CD4-positive, alpha-beta T cell treated with Interleukin-21 for 1 hour (primary cell): Measurements from ENCODE around the gene NXPH4.

Experiments used
- DNase-seq: peaks from one replicate; pipeline ENCODE4 v3.0.0-alpha.2; 2020

Gene NXPH4

DNA sequence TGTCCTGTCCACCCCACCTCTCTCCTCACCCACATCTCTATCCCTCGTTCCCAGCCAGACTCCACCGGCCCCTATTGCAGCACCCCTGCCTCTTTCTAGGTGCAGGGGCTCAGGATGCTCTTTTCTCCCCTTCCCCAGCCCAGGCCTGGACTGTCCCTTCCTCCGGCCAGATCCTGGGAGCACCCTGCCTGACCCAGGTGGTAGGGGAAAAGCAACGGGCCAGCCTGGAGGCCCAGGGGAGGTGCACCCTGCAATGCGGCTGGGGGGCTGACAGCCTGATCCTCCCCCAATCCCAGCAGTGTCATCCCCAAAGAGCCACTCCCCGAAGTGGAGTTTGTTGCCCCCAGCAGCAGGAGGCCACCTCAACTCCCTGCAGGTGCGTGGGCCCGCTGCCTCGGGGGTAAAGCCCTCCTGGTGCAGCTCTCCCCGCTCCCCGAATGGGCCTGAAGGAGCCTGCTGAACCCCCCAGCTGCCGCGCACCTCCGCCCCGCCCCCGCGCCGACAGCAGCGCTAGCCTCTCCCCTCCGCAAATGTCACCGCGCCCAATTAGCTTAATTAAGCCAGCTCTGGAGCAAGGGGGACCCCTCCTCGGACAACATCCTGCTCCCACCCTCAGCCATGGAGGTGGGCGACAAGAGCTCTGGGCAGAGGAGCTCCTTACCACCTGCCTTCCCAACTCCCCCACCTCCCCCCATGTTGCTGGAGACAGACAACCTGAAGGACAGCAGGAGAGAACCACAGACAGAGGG lies 4.7 kb downstream of the NXPH4 start:
- DNase-seq = no peak

DNA sequence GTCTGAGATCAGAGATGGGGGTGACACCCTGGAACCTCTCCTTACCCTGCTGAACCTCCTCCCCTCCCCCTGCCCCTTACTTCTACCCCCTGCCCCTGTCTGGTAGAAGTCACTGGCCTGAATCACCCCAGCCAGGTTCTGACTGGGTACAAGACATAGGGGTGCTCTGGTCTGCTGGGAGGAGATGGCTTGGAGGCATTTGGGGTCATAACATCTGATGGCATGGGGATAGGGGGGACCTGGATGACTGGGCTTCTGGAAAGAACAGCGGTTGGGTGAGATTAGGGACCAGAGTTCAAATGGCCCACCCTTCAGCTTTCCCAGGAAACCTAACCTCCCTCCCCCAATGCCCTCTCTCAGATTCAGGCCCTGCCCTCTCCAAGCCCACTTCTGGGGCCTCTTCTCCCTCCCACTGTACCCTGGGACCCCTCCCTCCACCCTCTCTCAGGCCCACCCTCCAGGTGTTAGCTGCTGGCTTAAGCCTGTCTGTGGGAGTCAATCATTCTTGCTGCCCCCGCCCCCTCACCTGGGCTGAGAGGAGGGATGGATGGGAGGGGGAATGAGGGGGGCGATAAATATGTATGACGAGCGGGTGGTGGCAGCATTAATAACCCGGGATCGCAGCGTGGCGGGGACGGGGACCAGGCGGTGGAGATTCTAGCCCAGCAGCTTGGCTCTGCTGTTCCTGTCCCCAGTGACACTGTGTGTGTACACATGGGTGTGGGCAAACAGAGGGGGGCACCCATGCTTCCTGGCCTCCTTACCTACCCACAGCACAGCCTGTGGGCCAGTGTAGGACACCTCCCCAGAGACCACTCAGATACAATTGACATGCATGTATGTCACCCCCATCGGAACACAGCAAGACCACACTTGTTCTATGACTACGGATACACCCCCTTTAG lies 5.9 kb downstream of the NXPH4 start:
- DNase-seq = no peak

DNA sequence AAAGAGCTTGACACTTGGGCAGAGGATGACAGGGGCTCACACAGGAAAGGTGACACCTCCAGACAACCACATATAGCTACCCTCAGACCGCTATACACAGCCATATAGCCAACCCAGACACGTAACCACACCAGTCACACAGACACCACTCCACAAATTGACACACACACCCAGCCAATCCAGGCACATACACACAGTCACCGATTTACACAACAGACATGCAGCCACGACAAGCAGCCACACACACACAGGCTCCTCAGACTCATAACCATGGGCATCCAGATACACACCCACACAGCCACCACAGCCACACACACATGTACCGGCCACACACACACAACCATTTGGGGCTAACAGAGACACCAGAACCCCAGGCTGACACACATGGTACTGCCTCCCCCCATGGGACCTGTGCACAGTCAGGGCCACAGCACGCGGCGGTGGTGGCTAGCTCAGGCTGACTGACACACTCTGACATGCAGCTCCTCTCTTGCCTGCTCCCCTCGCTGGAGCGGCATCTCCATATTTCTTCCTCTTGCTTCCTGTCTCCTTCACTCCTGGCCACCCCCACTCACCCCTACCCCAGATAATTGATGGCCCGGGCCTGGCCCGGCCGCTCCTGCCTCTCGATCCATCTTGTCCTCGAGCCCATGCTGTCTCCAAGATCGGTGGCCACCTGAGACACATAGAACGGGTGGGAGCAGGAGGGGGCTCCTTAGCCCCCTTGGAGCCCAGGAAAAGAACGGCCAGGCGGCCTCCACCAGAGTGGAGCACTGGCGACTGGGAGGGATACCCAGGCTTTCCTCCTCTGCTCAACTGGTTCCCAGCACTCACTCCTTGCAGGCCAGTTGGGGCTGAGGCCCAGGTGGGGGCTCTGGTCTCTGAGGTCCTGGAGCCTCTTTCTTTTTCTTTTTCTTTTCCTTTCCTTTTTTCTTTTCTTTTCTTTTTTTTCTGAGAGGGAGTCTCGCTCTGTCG lies 6.9 kb downstream of the NXPH4 start:
- peak; percentile 66 for DNase-seq

DNA sequence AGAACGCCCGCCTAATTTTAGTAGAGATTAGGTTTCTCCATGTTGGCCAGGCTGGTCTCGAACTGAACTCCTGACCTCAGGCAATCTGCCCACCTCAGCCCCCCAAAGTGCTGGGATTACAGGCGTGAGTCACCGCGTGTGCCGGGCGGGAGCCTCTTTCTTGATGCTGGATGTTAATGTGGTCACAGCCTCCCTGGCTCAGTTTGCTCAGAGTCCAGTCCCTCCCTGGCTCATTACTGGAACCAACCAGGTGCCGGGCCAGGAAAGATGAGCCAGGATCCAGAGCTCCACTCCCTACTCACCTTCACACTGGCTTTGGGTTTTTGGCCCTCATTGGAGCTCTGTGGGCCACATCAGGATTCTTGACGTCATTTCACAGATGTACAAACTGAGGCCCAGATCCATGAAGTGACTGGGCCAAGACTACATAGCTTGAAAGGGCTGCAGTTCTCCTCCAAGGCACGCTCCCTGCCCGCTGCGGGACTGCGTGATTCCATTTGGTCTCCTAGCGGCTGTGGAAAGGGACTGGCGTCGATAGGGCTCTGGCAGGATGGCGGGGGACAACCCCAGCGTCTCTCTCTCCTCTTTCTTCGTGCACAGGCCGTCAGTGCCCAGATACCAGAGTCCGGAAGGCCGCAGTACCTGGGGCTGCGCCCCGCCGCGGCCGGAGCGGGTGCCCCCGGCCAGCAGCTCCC lies 7.8 kb downstream of the NXPH4 start:
- no peak for DNase-seq

DNA sequence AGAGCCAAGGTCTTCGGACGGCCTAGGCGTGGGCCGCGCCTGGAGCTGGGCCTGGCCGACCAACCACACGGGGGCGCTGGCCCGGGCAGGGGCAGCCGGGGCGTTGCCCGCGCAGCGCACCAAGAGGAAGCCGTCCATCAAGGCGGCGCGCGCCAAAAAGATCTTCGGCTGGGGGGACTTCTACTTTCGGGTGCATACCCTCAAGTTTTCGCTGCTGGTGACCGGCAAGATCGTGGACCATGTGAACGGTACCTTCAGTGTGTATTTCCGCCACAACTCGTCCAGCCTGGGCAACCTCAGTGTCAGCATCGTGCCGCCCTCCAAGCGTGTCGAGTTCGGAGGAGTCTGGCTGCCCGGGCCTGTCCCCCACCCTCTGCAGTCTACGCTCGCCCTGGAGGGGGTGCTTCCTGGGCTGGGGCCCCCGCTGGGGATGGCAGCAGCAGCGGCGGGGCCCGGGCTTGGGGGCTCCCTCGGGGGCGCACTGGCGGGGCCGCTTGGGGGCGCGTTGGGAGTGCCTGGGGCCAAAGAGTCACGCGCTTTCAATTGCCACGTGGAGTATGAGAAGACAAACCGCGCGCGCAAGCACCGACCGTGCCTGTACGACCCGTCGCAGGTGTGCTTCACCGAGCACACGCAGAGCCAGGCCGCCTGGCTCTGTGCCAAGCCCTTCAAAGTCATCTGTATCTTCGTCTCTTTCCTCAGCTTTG lies 8.5 kb downstream of the NXPH4 start:
- DNase-seq = peak; percentile 62

DNA sequence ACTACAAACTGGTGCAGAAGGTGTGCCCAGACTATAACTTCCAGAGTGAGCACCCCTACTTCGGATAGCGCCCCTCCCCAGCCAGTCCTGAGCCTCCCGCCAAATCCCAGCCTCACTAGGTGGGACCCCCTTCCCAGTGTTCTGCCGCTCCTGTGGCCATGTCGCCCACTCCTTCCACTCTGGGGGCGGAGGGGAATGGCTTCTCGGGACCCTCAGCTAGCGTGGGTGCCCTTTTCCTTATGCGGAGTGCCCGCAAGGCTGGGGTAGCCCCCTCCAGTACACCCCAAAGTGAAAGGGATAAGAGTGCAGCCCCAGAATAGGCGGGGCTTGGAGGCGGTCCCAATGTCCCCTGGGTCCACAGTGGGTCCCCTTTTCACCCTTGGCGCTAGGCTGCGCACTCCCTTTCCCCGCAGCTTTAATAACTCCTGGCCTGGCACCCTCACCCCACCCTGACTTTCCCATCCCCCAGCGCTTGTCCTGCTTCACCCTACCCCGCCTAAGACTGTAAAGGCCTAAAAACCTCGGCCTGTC lies 9.2 kb downstream of the NXPH4 start:
- DNase-seq = no peak

DNA sequence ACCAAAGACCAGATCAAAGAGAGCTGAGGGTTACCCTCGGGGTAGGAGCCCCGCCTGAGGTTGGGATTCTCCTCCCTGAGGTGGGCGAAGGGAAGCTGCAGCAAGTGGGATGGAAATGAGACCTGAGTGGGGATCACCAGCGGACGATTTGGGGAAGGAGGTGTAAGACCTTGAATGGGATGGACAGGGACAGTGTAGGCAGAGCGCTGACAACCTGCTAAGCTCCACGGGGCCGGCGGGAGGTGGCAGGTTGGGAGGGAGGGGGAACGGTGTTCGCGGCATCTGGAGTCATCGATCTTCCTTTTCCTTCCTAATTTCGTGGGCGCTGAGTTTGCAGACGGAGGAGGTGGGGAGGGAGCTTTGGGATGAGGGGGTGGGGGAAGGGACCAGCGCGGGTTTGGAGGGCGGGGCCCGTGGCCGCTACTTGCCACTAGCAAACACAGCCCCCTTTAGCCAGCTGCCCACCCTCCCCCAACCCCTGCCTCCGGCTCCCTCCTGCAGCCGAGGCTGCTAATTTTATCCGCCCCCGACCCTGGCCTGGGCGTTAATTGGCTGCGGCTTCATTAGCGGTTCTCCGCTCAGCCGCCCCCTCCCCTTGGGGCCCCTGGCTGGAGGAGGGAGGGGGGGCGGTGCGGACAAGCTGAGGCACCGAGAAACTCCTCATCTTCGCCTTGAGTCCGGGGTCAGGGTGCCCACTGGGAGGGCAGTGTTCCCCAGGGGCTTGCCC lies 10.2 kb downstream of the NXPH4 start:
- DNase-seq = no peak

DNA sequence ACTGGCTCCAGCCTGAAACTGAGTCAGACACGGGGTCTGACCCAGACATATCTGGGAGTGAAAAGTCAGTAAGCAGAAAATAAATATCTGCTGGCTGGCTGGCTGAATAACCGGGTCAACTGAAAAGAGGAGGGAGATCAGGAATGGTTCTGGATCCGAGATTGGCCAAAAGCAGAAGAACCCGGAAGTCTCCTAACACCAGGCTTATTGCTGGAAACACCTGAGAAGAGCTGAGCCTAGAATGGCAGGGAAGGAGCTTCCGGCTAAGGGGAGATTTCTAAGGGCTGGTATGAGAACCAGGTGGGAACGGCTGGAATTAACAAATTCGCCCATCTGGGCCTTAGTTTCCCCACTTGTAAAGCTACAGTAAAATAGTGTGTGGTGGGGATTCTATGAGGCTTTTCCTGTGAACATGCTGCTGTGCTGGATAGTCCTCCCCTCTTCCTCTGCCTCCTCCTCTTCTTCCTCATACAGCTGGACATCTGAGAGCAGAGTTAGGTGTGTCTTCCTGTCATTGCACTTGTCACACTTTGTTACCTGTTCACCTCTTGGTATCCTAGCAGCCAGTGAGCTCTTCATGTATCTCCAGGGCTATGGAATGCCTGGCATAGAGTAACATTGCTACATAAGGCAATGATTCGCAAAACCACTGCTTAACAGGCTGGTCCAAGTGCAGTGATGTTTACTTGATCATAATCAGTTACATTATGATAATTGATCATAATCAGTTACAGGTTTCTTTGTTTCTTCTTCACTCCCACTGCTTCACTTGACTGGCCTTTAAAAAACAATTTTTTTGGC lies 10.9 kb downstream of the NXPH4 start:
- DNase-seq = no peak

DNA sequence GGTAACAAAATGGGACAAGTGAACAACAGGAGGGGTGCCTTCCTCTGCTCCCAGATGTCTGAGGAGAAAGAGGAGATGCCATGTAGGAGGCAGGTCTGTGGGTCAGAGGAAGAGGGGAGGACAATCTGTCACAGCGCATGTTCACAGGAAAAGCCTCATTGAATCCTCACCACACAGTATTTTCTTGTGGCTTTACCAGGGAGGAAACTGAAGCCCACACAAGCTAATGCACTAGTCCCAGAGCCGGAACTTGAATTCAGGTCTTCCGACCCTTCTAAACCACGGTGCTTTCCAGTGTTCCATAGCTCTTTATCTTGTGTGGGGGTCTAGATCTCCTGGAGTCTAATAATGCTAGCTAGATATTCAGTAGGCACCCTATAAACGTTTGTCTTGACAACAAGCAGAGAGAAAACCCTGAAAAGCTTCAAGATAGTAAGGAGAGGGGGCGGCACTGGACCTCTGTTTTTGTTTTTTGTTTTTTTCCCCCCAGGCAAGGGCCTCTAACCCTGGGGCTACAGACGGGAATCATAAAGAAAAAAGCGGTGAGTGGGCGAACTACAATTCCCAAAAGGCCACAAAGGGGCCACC lies 12.5 kb downstream of the NXPH4 start:
- peak; percentile 58 for DNase-seq

DNA sequence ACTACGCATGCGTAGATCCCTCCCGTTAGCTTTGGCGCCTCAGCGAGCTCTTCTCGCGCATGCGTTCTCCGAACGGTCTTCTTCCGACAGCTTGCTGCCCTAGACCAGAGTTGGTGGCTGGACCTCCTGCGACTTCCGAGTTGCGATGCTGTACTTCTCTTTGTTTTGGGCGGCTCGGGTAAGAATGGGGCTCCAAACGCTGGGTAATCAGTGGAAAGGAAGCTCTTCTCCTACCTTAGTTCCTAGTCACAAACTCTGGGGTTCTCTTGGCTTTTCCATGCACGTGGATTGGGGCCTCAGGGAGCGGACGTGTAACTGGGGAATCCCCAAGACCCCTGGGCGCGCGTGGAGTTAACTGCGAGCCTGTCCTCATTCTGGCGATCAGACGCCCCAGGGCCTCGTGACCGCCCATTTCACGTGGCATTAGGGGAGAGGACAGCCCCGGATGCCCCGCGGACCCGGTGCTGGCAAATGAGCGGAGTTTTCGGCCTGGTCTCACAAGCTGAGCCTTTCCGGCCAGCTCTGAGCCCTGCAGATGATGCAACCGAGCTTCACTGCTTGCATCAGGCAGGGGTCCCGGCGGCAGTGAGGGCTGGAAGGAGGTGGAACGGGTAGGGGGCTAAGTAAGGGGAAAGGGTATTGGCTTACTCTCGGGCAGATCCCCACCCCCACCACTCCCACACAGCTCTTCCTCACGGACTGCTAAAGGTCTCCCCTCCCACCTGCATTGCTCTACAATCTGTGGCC lies 13.2 kb downstream of the NXPH4 start, which contains the start of gene SHMT2:
SHMT2 (plus strand) TSS at position 78 of the 747 bp plus-strand sequence; CDS start at position 146, 68 bp downstream.
- DNase-seq = peak; percentile 94

DNA sequence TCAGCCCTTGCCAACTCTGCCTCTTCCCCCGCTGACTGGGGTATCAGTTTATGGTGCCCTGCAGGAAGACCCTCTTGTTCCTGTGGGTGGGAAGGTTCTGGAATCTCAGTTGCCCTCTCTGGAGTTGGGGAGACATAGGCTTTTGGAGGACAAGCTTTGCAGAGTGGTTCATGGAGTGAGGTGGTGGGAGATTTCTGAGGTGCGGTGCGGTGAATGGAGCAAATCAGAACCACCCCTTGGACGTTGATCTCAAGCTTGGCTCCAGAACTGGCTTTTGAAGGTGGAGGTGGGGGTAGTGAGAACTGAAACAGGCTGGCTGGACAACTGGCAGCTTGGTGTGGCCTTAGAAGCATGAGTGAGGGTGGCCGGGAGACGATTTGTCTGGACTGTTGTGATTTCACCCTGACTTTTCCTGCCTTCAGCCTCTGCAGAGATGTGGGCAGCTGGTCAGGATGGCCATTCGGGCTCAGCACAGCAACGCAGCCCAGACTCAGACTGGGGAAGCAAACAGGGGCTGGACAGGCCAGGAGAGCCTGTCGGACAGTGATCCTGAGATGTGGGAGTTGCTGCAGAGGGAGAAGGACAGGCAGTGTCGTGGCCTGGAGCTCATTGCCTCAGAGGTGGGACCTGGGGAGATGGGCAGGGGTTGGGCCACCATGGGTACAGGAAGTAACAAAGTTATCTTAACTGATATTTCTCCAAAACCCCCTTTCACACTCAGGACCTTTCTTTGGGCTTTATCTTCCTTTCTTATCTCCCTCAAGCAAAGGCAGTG lies 14.0 kb downstream of the NXPH4 start:
- DNase-seq = no peak

DNA sequence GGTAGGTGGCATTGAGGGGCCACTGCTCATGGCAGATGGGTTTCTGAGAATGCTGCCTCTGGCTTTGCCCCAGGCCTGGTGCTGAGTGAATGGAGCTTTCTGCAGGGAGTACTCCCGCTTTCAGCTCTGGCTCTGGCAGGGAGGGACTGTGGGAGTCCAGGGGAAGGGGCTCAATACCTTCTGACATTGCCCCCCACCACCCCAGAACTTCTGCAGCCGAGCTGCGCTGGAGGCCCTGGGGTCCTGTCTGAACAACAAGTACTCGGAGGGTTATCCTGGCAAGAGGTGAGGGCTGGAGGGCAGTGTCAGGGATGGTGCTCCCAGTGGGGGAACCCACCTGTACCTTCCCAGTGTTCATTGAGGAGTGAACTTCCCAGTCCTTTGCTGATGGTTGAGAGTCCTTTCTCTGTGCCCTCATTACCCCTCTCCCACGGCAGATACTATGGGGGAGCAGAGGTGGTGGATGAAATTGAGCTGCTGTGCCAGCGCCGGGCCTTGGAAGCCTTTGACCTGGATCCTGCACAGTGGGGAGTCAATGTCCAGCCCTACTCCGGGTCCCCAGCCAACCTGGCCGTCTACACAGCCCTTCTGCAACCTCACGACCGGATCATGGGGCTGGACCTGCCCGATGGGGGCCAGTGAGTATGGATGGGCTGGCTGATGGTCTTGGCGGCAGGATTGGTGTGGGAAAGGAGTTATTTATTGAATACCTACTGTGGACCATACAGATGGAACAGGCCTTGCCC lies 14.9 kb downstream of the NXPH4 start:
- no peak for DNase-seq

DNA sequence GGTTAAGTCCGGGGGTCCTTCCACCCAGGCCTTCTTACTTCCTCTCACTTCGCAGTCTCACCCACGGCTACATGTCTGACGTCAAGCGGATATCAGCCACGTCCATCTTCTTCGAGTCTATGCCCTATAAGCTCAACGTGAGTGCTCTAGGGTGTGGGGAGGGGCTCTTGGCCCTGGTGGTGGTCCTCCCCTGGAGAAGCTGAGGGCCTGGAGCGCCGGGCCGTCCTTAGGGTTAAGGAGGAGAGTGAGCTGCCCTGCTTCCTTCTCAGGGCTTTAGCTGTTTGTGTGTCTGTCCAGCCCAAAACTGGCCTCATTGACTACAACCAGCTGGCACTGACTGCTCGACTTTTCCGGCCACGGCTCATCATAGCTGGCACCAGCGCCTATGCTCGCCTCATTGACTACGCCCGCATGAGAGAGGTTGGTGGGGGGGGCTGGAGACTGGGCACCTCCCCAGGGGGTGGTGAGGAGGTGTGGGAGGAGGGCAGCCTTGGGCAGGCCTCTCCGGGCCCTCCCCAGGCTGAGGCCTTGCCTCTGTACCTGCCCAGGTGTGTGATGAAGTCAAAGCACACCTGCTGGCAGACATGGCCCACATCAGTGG lies 15.7 kb downstream of the NXPH4 start:
- DNase-seq = no peak

DNA sequence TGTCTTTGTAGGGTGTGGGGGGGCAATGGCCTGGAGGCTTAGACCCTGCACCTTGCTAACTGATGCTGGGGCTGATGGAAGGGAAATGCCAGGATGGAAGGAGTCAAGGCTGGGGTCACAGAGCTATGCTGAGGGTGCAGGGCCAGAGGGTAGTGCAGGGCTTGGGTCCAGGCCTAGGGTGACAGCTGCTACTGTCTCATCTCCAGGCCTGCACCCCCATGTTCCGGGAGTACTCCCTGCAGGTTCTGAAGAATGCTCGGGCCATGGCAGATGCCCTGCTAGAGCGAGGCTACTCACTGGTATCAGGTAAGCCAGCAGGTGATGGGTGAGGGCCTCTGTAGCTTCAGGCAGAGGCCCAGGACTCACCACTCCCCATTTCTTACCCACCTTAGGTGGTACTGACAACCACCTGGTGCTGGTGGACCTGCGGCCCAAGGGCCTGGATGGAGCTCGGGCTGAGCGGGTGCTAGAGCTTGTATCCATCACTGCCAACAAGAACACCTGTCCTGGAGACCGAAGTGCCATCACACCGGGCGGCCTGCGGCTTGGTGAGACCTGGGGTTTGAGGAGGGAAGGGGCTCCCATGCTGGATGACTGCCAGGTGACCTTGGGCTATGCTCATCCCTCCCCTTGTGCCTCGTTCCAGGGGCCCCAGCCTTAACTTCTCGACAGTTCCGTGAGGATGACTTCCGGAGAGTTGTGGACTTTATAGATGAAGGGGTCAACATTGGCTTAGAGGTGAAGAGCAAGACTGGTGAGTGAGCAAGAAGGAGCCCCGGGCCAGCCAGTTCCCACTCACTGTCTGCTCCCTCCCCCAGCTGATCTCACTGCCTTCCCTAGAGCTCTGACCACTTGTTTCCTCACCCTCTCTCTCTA lies 17.0 kb downstream of the NXPH4 start:
- no peak for DNase-seq

DNA sequence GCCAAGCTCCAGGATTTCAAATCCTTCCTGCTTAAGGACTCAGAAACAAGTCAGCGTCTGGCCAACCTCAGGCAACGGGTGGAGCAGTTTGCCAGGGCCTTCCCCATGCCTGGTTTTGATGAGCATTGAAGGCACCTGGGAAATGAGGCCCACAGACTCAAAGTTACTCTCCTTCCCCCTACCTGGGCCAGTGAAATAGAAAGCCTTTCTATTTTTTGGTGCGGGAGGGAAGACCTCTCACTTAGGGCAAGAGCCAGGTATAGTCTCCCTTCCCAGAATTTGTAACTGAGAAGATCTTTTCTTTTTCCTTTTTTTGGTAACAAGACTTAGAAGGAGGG lies 17.6 kb downstream of the NXPH4 start:
- DNase-seq = no peak
